Measurements from ENCODE around the gene COL5A3. TPM values are rescaled to one million over a fixed set of nuclear protein-coding genes. Genes with fewer than 3 reads are reported as not detected.

Gene COL5A3
- polyA plus RNA-seq, 1 donor from 2014 or later = 0.11 TPM

- no peak for TF ChIP-seq TAF1 (IDR thresholded peaks at IDR 0.05; ENCODE audit: low read depth)
- TF ChIP-seq POLR2AphosphoS5 (IDR thresholded peaks at IDR 0.05) = no peak
- TF ChIP-seq CTCF (IDR thresholded peaks at IDR 0.05; ENCODE audit: poor library complexity, severe bottlenecking) = no peak
- TF ChIP-seq EP300 (conservative IDR thresholded peaks at IDR 0.05; ENCODE audit: poor library complexity, severe bottlenecking) = no peak
- TF ChIP-seq EZH2 (IDR thresholded peaks at IDR 0.05; ENCODE audit: borderline replicate concordance, insufficient read depth, low read length, poor library complexity, severe bottlenecking) = no peak
- no peak for TF ChIP-seq REST (IDR thresholded peaks at IDR 0.05; ENCODE audit: borderline replicate concordance)
- no peak for TF ChIP-seq MXI1 (conservative IDR thresholded peaks at IDR 0.05; ENCODE audit: poor library complexity, severe bottlenecking)
- no peak for TF ChIP-seq RAD21 (conservative IDR thresholded peaks at IDR 0.05)
- TF ChIP-seq SMC3 (conservative IDR thresholded peaks at IDR 0.05; ENCODE audit: poor library complexity) = no peak
- no peak overlapping the region for H2AFZ ChIP-seq (ENCODE audit: low read depth, low read length)
- no peak overlapping the region for H3K4me3 ChIP-seq (ENCODE audit: low read length)
- no peak overlapping the region for H3K9ac ChIP-seq (ENCODE audit: low read length)
- no peaks in the 10 kb centered on the region for H3K36me3 ChIP-seq (ENCODE audit: insufficient read depth, low read length)
- H3K9me2 ChIP-seq (ENCODE audit: insufficient read depth, low read length) = no peaks in the 10 kb centered on the region
- H3K27me3 ChIP-seq (ENCODE audit: insufficient read depth, low read depth, low read length) = peaks cover 21% of the 10 kb centered on the region
- H4K20me1 ChIP-seq (ENCODE audit: insufficient read depth) = no peaks in the 10 kb centered on the region
- no peak overlapping the region for H3K4me2 ChIP-seq (ENCODE audit: low read length)
- H3K79me2 ChIP-seq (replicated peaks; ENCODE audit: insufficient read depth, low read length) = no peaks in the 10 kb centered on the region
- H3K27ac ChIP-seq (ENCODE audit: low read length) = no peak overlapping the region
- H3F3A ChIP-seq (ENCODE audit: insufficient read depth, low read length, poor library complexity, severe bottlenecking) = no peaks in the 10 kb centered on the region
- no peaks in the 10 kb centered on the region for H3K9me3 ChIP-seq (ENCODE audit: low read length)
These were observed 47.5 kb downstream of the COL5A3 start for GRCh38 chr19:9962623-9963290.

- Histone ChIP-seq H3K9me2 (ENCODE audit: insufficient read depth, low read length) (no peaks in the 10 kb centered on the region), H3K36me3 (ENCODE audit: insufficient read depth, low read length) (no peaks in the 10 kb centered on the region), H3K9ac (ENCODE audit: low read length) (no peak overlapping the region), H3K4me2 (ENCODE audit: low read length) (no peak overlapping the region), H3K79me2 (replicated peaks; ENCODE audit: insufficient read depth, low read length) (no peaks in the 10 kb centered on the region), H4K20me1 (ENCODE audit: insufficient read depth) (no peaks in the 10 kb centered on the region), H3K27ac (ENCODE audit: low read length) (no peak overlapping the region), H3K4me3 (ENCODE audit: low read length) (no peak overlapping the region), H3K27me3 (ENCODE audit: insufficient read depth, low read depth, low read length) (peaks cover 5% of the 10 kb centered on the region), H3F3A (ENCODE audit: insufficient read depth, low read length, poor library complexity, severe bottlenecking) (no peaks in the 10 kb centered on the region), H2AFZ (ENCODE audit: low read depth, low read length) (no peak overlapping the region), H3K9me3 (ENCODE audit: low read length) (no peaks in the 10 kb centered on the region)
- no peak for TF ChIP-seq SMC3 (conservative IDR thresholded peaks at IDR 0.05; ENCODE audit: poor library complexity)
- no peak for TF ChIP-seq POLR2AphosphoS5 (IDR thresholded peaks at IDR 0.05)
These were observed 49.2 kb downstream of the COL5A3 start for GRCh38 chr19:9961103-9961502.

Measured in neural cell (in vitro differentiated cells).